Activated T-helper 1 cell treated with anti-CD3 and anti-CD28 coated beads, Interleukin-12 subunit alpha, Interleukin-12 subunit beta, Interleukin-2, Interleukin-4 antibody, amounts not matched to agents 30 ng/mL and 10 ng/mL and 1 ng/mL, durations not matched to agents 14 hours and 24 hours and 36 hours (primary cell): ENCODE results near the gene NAB2. TPM values are rescaled to one million over a fixed set of nuclear protein-coding genes. Genes with fewer than 3 reads are reported as not detected.

Experiments
- DNase-seq: peaks from one replicate; pipeline ENCODE4 v3.0.0; 2021; ENCODE audit warnings: low spot score
- H3K27ac Mint-ChIP-seq: one replicate; pipeline ENCODE4 v1.8.0; 2021; ENCODE audit warnings: mild to moderate bottlenecking, mixed read lengths
- H3K27me3 Mint-ChIP-seq: one replicate; pipeline ENCODE4 v1.8.0; 2022; ENCODE audit warnings: mild to moderate bottlenecking, moderate library complexity, mixed read lengths; ENCODE audit not compliant: insufficient read depth
- H3K36me3 Mint-ChIP-seq: one replicate; pipeline ENCODE4 v1.8.0; 2021; ENCODE audit warnings: low read depth, mixed read lengths
- H3K4me1 Mint-ChIP-seq: one replicate; pipeline ENCODE4 v1.8.0; 2021; ENCODE audit warnings: low read depth, mixed read lengths
- H3K4me3 Mint-ChIP-seq: one replicate; pipeline ENCODE4 v1.8.0; 2021; ENCODE audit warnings: mild to moderate bottlenecking, moderate library complexity, mixed read lengths
- H3K9me3 Mint-ChIP-seq: one replicate; pipeline ENCODE4 v1.8.0; 2021; ENCODE audit warnings: mixed read lengths
- intact Hi-C: fragments of 100-400 bp; cut with micrococcal nuclease; formaldehyde crosslinking; loops from one replicate; pipeline ENCODE4 v1.15.1; 2024
- total RNA-seq: library from RNA; stranded (reverse); gene quantifications from 2 replicates; pipeline ENCODE4 v1.2.3, GENCODE V29; 2022

Gene NAB2
- total RNA-seq, 1 donor from 2014 or later, result 73.6 TPM

- Mint-ChIP-seq H3K36me3 (peaks cover 56% of the 10 kb centered on the region), H3K27ac (no peak overlapping the region)
- DNase-seq, result no peak
Measured at GRCh38 chr12:57099766-57100165, 10.9 kb downstream of the NAB2 start.

GRCh38 chr12:57101892-57102695 lies 13.2 kb downstream of the NAB2 start:
- H3K4me1 Mint-ChIP-seq, result peaks cover 7% of the 10 kb centered on the region
- H3K27me3 Mint-ChIP-seq, result no peaks in the 10 kb centered on the region
- no peaks in the 10 kb centered on the region for H3K9me3 Mint-ChIP-seq
- no peak overlapping the region for H3K4me3 Mint-ChIP-seq
- H3K36me3 Mint-ChIP-seq, result peaks cover 56% of the 10 kb centered on the region
- intact Hi-C loops, result no loop called here
- H3K27ac Mint-ChIP-seq, result no peak overlapping the region
- DNase-seq, result no peak

More at GRCh38 chr12:57099766-57100165, 10.9 kb downstream of the NAB2 start:
- no peaks in the 10 kb centered on the region for H3K27me3 Mint-ChIP-seq
- no peaks in the 10 kb centered on the region for H3K9me3 Mint-ChIP-seq
- no peak overlapping the region for H3K4me3 Mint-ChIP-seq
- intact Hi-C loops, result no loop called here
- H3K4me1 Mint-ChIP-seq, result peaks cover 18% of the 10 kb centered on the region

- Mint-ChIP-seq H3K4me1 (peaks cover 18% of the 10 kb centered on the region), H3K36me3 (peaks cover 51% of the 10 kb centered on the region), H3K9me3 (no peaks in the 10 kb centered on the region), H3K4me3 (no peak overlapping the region), H3K27ac (no peak overlapping the region), H3K27me3 (no peaks in the 10 kb centered on the region)
- intact Hi-C loops, result no loop called here
- no peak for DNase-seq
Measured at GRCh38 chr12:57103856-57104255, 14.9 kb downstream of the NAB2 start.

GRCh38 chr12:57104292-57104910 lies 15.5 kb downstream of the NAB2 start:
- intact Hi-C loops, result no loop called here
- Mint-ChIP-seq H3K4me3 (no peak overlapping the region), H3K36me3 (peaks cover 47% of the 10 kb centered on the region), H3K9me3 (no peaks in the 10 kb centered on the region), H3K4me1 (peaks cover 21% of the 10 kb centered on the region), H3K27me3 (no peaks in the 10 kb centered on the region), H3K27ac (no peak overlapping the region)
- DNase-seq, result no peak

GRCh38 chr12:57105011-57105753 lies 16.3 kb downstream of the NAB2 start:
- H3K27ac Mint-ChIP-seq, result no peak overlapping the region
- no peak for DNase-seq
- peaks cover 44% of the 10 kb centered on the region for H3K36me3 Mint-ChIP-seq
- no peaks in the 10 kb centered on the region for H3K9me3 Mint-ChIP-seq
- intact Hi-C loops, result no loop called here
- H3K4me1 Mint-ChIP-seq, result peaks cover 29% of the 10 kb centered on the region
- H3K4me3 Mint-ChIP-seq, result no peak overlapping the region
- no peaks in the 10 kb centered on the region for H3K27me3 Mint-ChIP-seq

- intact Hi-C loops, result no loop called here
- no peak for DNase-seq
- H3K27ac Mint-ChIP-seq, result peak overlapping the region; percentile 53
- H3K36me3 Mint-ChIP-seq, result peaks cover 43% of the 10 kb centered on the region
- no peaks in the 10 kb centered on the region for H3K9me3 Mint-ChIP-seq
- peaks cover 34% of the 10 kb centered on the region for H3K4me1 Mint-ChIP-seq
- H3K27me3 Mint-ChIP-seq, result no peaks in the 10 kb centered on the region
- H3K4me3 Mint-ChIP-seq, result no peak overlapping the region
Measured at GRCh38 chr12:57106021-57106708, 17.3 kb downstream of the NAB2 start.

- Mint-ChIP-seq H3K4me3 (peak overlapping the region; percentile 5), H3K27ac (no peak overlapping the region), H3K9me3 (no peaks in the 10 kb centered on the region), H3K4me1 (peaks cover 47% of the 10 kb centered on the region), H3K36me3 (peaks cover 40% of the 10 kb centered on the region), H3K27me3 (no peaks in the 10 kb centered on the region)
- intact Hi-C loops, result no loop called here
- no peak for DNase-seq
Measured at GRCh38 chr12:57107456-57108155, 18.7 kb downstream of the NAB2 start.

- H3K27me3 Mint-ChIP-seq, result no peaks in the 10 kb centered on the region
- H3K27ac Mint-ChIP-seq, result peak overlapping the region; percentile 80
- no peak for DNase-seq
- H3K4me1 Mint-ChIP-seq, result peaks cover 51% of the 10 kb centered on the region
- intact Hi-C loops, result loop anchor here (1.0 to 5.0 kb wide), 3 partner anchors 15 to 481 kb away; no protein-coding TSS in a partner anchor
- peak overlapping the region; percentile 99 for H3K4me3 Mint-ChIP-seq
- H3K9me3 Mint-ChIP-seq, result no peaks in the 10 kb centered on the region
- peaks cover 32% of the 10 kb centered on the region for H3K36me3 Mint-ChIP-seq
Measured at GRCh38 chr12:57109207-57110103, 20.5 kb downstream of the NAB2 start.

- intact Hi-C loops, result loop anchor here (1.0 to 5.0 kb wide), 6 partner anchors 16 to 482 kb away; partner anchors contain the start of genes NEMP1 and PRIM1
Measured at GRCh38 chr12:57110104-57111030, 21.5 kb downstream of the NAB2 start.

GRCh38 chr12:57111031-57111734 lies 22.3 kb downstream of the NAB2 start, which contains the start of gene STAT6:
STAT6 (minus strand) TSS chr12:57111362; CDS start chr12:57108278, 3,084 bp downstream.
- Mint-ChIP-seq H3K27me3 (no peaks in the 10 kb centered on the region), H3K4me1 (peaks cover 51% of the 10 kb centered on the region), H3K36me3 (peaks cover 20% of the 10 kb centered on the region), H3K27ac (peak within 1 kb of the TSS; percentile 98), H3K4me3 (peak within 1 kb of the TSS; percentile 99), H3K9me3 (no peaks in the 10 kb centered on the region)
- peak; percentile 84 for DNase-seq
- intact Hi-C loops, result loop anchor here (1.0 to 5.0 kb wide), 5 partner anchors 24 to 482 kb away; partner anchors contain the start of genes NEMP1 and PRIM1

More at GRCh38 chr12:57110104-57111030, 21.5 kb downstream of the NAB2 start:
- peak; percentile 56 for DNase-seq
- Mint-ChIP-seq H3K27me3 (no peaks in the 10 kb centered on the region), H3K4me1 (peaks cover 51% of the 10 kb centered on the region), H3K36me3 (peaks cover 25% of the 10 kb centered on the region), H3K4me3 (peak overlapping the region; percentile 99), H3K9me3 (no peaks in the 10 kb centered on the region), H3K27ac (peak overlapping the region; percentile 98)
